Activated T-helper 1 cell treated with anti-CD3 and anti-CD28 coated beads, Interleukin-2, amount 50 U/mL, for 16 hours (primary cell): ENCODE data around the gene OR7A17.

Experiments
- DNase-seq, 2 donors: peaks; one replicate each; pipeline ENCODE4 v3.0.0-alpha.2; 2020; ENCODE audit warnings: low read depth in 1 of 2, low spot score in 1 of 2

Gene OR7A17

DNA sequence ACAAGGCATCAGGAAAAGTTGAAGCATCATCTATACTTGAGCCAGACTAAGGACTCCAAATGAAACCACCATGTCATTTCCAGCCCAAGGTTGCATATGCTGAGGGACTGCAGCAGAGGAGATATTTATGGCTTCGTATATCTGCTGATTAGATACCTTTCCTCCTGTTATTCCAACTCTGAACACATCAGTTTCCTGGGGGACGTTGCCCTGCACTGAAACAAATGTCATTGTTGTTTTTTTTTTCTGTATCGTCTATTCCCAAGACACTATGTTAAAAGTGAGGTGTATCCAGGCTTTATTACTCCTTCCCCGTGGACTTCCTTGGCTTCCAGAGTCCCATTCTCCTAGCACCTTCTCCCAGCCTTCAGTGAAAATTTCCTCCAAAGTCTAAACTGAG lies at the start of gene OR7A17:
TSS of gene OR7A17 (minus strand) at position 101 of the 400 bp plus-strand sequence. CDS start 4,777 bp downstream, outside the sequence.
- no peak for DNase-seq

DNA sequence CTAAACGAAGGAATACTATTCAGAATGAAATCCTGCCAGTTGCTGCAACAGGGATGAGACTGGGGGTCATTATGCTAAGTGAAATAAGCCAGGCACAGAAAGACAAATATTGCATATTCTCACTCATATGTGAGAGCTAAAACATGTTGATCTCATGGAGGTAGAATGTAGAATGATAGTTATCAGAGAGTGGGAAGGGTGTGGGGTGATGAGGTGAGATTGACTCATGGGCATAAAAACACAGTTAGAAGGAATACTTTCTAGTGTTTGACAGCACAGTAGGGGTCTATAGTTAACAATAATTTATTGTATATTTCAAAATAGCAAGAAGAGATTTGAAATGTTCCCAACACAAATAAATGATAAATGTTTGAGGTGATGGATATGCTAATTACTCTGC lies 47.6 kb upstream of the OR7A17 start:
- no peak for DNase-seq

DNA sequence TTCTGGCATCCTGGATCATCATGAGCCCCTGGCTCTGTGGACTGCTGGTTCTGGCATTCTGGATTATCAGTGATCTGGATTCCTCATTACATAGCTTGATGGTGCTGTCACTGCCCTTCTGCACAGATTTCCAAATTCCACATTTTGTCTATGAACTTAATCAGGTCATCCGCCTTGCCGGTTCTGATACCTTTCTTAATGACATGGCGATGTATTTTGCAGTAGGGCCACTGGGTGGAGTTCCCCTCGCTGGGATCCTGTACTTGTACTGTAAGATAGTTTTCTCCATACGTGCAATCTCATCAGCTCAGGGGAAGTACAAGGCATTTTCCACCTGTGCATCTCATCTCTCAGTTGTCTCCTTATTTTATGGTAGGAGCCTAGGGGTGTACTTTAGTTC lies 30.9 kb upstream of the OR7A17 start:
- no peak for DNase-seq

DNA sequence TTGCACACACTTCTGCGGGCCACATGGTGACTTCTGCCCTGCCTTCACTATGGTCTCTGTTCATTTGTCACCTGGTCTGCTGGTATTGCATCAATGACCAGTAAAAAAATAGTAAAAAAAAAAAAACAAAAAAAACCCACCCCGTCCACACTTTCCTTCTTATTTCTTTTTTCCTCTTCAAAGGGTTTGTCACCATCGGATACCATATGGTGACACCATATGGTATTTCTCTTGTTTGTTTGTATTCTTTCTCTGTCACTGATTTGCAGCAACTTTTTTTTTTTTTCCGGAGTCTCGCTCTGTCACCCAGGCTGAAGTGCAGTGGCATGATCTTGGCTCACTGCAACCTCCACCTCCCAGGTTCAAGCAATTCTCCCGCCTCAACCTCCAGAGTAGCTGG lies 29.2 kb upstream of the OR7A17 start:
- no peak for DNase-seq

DNA sequence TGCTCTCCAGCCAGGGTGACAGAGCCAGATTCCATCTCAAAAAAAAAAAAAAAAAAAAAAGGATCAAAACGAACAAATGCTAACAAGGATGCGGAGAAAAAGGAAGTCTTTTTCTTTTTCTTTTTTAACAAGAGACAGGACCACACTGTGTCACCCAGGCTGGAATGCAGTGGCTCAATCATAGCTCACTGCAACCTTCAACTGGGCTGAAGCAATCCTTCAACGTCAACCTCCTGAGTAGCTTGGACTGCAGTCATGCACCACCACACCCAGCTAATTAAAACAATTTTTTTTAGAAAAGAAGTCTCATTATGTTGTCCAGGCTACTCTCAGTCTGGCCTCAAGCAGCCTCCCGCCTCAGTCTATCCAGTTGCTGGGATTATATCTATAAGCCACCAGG lies 20.8 kb upstream of the OR7A17 start:
- DNase-seq, result no peak

DNA sequence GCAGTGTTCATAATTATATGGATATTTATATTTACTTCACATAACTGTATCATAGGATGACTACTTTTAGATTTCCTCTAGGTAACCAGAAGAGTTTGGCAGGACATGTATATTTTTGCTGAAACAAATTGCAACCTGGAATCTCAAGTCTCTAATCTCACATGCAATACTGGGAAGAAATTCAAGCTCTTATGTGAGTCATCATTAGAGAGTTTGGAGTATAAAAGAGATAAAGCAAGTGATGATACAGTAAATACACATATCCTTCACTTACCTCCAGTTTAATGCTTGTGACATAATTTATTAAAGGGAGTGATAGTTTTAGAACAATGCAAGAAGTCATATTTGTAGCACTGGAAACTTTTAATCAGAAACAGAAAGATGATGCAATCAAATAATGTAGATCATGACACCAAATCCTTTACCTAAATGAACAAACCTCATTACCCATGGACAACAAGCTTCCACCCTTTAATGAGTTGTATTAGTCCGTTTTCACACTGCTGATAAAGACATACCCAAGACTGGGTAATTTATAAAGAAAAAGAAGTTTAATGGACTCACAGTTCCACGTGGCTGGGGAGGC lies 15.8 kb upstream of the OR7A17 start:
- no peak for DNase-seq

DNA sequence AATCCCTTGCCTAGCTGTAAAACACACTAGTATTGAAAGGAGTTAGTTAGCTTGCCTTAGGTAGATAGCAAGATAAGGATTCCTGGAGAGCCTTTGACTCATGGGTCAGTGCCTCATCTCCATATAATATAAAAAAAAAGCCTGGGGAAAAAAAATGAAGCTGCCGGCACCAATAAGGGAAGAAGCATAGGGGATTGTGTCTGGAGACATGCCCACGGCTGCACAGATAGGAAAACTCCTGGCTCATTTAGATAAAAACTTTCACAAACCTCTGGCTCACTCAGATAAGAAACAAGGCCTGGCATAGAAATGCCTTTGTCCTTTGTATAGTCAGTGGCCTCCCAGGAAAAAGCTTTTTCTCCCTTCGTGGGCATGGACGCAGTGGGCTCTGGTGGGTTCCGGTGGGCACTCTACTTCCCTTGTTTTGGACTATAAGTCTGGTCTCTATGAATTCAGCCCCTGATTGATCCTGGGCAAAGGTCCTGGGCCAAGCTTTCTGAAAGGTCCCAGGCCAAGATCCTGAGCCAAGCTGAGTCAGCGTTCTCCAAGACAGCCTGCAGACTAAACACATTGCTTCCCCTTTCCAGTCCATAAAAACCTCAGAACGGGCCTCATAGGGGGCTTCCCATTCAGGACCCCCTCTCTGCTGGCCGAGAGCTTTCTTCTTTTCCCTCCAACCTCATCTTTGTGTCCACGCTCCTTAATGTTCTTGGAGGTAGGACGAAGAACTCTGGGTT lies 4.9 kb upstream of the OR7A17 start:
- no peak for DNase-seq

DNA sequence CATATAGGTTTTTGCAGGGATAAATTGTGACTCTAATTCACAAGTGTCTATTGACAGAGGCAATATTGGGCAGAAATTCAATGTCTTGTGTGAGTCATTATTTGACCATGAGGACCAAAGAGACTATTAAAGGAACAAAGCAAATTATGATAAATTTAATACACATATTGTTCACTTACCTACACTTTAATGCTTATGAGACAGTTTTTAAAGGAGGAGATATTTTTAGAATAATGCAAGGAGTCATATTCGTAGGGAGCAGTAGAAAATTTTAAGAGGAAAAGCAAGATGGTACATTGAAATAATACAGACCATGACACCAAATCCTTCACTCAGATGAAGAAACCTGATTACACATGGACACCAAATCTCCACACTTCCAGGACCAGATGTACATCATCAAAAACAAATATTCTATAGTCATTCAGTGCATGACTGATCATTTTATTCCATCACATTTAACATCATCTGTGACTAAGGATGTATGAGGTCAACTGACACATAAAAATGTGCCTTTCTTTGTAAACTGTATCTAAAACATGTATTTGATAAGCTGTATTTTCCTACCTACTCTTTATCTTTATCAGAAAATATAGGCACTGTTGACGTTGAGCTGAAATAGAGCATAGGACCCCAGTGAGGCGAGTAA lies 4.2 kb upstream of the OR7A17 start:
- DNase-seq, result no peak

DNA sequence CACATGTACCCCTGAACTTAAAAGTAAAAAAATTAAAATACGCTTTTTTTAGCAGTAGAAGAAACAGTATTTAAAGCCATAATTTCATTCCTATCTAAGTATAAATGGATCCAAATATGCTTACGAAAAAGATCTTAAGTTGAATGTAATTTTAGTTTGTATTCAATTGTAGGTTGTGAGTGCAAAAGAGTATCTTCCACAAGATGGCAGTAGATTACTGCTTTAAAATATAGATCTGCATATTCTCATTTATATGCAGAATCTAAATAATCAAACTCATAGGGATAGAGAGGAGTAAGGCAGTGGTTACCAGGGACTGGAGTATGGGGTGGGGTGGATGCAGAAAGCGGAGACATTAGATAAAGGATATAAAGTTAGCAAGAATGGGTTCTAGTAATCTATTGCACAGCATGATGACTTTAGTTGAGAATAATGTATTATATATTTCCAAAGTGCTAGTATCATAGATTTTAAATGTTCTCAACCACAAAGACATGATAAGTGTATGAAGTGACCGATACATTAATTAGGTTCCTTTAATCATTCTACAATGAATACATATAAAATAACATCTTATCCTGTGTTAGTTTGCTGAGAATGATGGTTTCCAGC lies 14.2 kb downstream of the OR7A17 start:
- DNase-seq, result no peak

DNA sequence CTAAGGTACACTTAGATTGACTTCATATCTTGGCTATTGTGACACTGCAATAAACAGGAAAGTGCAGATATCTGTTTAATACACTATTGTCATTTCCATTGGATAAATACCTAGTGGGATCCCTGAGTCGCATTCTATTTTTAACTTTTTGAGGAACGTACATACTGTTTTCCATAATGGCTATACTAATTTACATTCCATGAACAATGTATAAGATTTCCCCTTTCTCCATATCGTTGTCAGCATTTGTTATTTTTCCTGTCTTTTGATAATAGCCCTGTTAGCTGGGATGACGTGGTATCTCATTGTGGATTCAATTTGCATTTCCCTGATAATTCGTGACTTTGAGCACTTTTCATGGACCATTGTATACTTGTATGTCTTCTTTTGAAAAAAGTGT lies 17.4 kb downstream of the OR7A17 start:
- DNase-seq, result no peak

DNA sequence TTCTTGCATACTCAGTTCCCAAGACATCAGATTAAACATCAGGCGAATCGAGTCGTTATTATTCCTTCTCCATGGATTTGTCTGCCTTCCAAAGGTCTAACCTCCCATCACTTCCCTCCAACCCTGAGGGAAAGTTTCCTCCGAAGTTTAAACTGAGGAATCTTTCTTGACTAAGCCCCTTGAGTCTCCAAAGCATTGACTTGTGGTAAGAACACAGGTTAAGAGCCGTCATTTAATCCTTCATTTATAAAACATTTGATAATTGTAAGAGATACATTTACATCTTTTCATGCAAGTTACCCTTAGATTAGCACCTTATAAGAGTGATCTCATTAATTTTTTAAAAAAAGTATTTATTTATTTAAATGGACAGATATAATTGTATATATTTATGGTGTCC lies 37.1 kb downstream of the OR7A17 start, which contains the start of gene OR7A10:
TSS of gene OR7A10 (minus strand) at position 101 of the 400 bp plus-strand sequence. CDS start 7,045 bp downstream, outside the sequence.
- no peak for DNase-seq

DNA sequence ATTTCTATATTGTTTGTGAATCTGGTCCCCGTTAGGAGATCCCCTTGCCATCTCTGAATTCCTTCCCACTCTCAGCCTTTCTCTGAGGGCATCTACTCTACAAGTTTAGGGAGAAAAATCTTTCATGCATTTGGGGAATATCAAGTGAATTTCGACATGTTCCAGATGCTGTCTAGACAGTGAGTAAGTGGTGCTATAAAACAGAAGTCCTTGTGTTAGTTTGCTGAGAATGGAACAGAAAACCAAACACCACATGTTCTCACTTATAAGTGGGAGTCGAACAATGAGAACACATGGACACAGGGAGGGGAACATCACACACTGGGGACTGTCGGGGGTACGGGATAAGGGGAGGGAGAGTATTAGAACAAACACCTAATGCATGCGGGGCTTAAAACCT lies 42.4 kb downstream of the OR7A17 start:
- DNase-seq, result no peak

DNA sequence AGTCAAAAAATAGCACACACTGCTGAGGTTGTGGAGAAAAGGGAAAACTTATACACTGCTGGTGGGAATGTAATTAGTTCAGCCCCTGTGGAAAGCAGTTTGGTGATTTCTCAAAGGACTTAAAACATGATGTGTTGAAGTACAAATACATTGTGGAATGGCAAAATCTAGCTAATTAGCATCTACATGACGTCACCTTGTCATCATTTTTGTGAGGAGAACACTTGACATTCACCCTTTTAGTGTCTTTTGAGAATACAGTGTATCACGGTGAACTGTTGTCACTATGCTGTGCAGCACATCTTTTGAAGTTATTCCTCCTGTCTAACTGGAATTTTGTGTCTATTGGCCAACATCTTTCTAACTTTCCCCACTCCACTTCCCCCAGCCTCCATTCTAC lies 42.8 kb downstream of the OR7A17 start:
- DNase-seq, result no peak

DNA sequence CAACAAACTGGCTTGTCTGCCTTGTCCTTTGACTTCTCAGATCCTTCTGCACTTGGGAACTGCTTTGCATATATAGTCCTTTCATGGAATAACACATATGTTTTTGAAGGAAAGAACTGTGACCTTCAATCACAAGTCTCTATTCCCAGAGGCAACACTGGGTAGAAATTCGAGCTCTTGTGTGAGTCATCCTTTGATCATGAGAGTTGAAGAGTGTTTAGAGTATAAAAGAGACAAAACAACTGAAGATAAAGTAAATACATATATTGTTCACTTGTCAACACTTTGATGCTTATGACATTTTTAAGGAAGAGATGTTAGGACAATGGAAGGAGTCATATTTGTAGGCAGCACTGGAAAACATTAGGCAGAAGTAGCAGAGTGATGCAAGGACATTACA lies 45.7 kb downstream of the OR7A17 start:
- no peak for DNase-seq

DNA sequence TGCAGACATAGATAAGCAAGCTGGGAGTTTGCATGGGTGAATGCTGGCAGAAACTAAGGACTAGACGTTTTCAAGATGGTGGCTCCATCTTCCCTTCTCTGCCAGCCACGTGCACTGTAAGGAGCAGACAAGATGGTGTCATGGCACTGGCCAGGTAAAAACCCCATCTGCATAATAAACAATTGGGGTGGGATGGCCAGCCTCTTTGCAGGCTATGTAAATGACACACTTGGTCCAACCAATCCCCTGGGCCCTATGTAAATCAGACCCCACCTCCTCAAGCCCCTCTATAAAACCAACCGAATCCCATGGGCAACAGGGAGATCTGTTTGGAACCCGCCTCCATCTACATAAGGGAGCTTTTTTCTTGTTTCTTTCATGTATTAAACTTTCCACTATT lies 48.5 kb downstream of the OR7A17 start:
- no peak for DNase-seq

DNA sequence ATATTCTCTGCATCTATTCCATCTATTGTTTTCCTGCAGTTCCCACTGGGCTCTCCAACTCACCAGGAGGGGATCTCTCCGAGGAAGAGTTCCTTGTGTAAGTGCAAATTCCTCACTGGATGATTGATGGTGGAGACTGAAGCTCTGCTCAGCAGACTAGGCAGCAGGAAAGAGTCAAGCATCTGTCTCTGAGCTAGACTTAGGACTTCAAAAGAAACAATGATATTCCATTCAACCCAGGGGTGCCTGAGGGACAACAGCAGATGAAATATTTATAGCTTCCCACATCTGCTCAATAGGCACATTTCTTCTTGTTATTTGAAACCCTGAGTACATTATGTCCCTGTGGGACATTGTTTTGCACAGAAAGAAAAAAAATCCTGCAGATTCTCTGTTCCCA lies 50.9 kb downstream of the OR7A17 start, which contains the start of the genes OR7A5 and OR7C1:
TSS of gene OR7A5 (minus strand) at position 175 of the 400 bp plus-strand sequence. CDS start 6,944 bp downstream, outside the sequence.
TSS of gene OR7C1 (minus strand) at position 175 of the 400 bp plus-strand sequence. CDS start 35,049 bp downstream, outside the sequence.
- no peak for DNase-seq

DNA sequence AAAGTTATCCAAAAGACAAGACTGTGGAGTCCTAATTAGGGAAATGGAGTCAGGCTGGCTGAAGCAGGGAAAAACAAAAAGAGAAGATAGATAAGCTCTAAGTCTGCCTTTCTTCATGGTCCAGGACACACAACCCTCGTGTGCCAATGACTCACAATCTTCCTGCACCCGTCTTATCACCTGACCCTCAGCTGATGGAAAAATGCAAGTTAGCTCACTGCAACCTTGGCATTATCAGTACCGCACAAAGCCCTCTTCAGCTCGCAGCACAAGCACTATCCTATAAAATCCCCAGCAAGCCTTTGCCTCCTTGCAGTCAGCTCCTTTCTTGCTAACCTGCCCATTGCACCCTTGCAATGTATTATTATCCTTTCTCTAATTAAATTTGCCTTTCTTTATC lies 55.2 kb downstream of the OR7A17 start:
- no peak for DNase-seq
